ENCODE data around the gene BCL11A.

BCL11A gene

DNA sequence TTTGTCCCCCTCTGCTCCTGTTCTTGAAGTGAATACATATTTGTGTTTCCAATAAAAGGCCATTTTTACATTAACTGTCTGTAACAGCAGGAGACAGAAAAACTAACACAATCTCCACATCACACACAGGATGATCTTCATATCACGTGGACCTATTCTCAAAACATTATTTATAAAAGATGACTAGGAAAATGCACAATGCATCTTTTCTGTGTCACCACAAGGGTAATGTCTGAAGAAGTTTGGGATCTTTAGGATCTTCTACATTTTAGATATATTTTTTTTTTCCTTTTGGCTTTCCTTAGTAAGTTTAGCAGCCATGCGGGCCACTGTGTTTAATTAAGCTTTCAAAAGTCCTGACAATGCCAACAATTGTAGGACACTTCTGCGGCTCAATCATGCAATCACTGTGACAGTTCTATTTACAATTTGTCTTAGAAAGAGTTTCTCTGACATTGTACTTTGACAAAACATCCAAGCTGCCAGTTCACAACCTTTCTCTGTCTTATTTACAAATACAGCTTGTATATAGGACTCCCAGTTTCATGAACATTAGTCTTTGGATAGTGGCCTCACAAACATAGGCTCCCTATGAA, 12.3 kb downstream of the BCL11A start:
- DNase-seq = no peak

DNA sequence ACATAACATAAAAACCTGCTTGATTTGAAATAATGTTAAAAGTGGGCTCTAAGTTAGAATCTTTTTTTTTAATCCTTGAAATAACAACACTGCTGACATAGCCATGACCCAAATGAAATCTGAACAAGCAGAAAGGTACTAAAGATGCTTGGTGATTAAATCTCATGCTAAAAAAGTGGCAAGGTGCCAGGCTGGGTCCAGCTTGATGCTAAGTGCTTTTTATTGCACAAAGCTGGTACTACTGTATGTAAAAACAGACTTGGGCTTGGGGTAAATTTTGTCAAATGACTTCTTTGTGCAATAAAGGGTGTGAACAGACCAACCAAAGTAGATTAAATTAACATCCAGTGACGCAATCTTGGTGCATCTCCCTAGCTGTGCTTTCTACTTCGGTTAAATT, 13.4 kb downstream of the BCL11A start:
- no peak for DNase-seq

DNA sequence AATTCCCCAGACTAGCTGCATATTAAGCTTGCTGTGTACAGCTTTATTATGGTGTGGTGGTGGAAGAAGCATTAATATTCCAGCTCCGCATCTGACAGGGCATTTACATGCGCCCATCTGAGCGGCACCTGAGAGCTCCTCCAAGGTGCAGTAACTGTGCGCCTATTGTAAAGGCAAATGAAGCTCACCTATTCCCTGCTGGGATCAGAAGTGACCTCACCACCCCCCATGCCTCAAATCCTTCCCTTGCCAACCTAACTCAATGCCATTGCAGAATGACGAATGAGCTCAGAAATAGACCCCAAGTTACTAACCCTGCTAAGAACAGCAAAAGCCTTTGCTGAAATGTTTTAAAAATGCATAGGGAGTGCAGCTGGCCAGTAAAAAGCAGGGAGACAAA, 14.3 kb downstream of the BCL11A start:
- no peak for DNase-seq

DNA sequence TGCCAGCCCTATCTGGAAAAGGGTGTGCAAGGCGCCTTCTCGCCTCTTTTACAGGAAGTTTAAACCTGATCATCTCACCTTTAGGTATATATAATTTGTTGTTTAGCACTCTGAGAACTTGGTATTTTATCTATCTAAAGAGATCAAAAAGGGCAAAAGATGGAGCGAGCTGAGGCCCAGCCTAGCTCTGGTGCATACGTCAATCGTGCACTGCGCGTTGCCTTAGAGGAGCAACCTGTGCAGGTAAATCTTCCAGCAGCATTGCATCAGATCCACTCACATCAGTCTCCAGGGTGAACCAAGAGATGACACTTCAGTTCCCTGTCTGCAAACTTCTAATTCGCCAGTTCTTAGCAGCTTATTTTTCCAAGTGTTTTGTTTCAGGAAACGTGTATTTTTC, 15.4 kb downstream of the BCL11A start:
- DNase-seq = no peak

DNA sequence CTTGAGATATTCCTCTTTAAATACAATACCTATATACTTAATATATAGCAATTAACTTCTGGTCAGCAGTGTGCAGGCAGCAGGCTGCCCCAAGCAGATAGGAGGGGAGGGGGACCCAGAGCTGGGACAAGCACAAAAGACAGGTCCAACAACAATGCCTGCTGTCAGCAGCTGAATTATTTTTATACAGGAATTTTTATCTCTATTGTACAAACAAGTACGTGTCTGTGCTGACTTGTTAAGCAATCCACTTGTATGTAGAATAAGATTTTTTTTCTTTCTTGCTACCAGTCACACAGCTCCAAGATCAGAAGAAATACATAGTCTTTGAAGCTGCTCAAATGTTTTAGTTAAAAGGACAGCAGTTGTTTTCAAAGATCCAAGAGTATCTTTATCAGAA, 16.7 kb downstream of the BCL11A start:
- DNase-seq = no peak

DNA sequence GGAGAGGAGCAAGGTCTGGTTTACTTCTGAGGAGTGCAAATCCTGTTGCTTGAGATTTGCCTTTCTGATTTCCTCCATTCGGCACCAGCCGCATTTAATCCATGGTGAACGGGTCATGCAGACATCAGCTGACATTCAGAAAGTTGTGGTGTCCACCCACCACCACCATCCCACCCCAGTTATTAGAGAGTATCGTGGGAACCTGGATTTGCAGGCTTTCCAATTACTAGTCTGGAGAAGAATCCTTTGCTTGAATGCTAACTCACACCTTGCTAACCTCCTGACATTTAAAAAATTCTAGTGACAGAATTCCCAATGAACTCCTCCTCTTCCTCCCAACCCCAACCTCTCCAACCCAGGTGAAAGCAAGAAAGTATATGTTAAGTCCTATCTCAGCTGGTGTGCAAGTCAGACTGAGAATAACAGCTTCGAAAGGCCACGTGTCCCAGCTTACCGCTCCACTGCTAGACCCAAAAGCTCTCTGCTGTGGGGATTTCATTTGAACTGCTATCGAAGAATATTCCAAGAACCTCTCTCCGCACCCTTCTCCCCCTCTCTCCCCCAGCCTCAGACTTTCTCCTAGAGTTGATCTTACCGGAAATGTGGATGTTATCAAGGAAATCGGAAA, 17.7 kb downstream of the BCL11A start:
- no peak for DNase-seq

DNA sequence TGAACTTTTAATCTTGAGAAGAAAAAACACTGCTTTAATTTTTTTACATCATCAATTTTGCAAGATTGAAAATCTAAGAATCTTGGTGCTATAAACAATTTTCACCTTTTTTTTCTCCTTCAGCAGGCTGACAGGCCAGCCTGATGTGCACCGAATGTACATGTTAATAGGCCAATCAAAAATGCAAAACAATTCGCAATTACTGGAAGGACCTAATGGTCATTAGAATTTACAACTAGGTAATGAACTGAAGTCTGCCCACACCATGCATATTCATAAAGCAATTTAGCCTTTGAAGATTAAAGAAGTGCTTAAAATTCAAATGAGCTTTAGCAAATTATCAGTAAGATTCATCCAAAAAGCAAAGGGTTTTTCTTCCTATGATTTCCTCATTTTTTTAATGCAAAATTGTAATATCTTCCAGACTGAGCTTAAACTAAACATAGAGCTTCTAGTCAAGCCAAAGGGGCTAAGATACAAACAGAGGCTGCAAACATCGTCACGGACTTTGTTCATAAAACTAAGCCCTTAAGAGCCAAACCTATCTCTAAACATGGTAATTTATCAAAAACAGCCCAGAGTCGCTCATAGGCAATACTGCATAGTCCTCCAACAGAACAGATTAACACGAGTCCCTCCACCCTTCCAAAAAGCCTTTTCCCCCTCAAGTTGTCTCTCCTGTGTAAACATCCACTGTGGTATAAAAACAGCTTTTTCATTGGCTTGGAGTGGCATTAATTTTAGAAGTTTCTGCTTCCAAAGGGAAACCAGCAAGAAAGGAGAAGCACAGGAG, 18.4 kb downstream of the BCL11A start:
- no peak for DNase-seq

DNA sequence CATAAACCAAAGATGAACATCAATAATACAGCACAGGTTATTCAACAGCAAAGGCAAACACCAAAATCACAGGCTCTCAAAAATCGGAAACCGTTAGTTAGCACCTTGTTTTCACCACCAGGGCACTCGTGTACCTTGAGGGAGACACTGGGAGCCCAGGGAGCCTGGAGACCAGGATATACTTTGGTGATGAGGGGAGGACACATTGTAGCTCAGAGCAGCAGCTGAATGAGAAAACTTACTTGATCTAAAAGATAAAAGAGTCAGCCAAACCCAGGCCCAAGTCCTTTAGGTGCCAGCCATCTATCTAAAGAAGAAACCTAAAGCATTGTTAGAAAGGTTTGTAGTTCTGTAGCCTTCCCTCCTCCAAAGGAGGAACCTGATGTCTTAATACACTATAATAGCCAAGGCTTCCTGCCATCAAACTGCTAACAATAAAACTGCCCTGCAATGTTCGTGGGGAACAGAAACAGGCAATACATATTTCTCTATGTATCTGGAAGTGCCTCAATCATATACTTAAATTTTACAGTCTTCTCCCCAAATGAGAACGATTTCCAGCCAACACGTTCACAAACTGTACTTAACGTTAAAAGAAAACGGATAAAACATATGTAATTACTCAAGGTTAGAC, 19.3 kb downstream of the BCL11A start:
- DNase-seq = no peak

DNA sequence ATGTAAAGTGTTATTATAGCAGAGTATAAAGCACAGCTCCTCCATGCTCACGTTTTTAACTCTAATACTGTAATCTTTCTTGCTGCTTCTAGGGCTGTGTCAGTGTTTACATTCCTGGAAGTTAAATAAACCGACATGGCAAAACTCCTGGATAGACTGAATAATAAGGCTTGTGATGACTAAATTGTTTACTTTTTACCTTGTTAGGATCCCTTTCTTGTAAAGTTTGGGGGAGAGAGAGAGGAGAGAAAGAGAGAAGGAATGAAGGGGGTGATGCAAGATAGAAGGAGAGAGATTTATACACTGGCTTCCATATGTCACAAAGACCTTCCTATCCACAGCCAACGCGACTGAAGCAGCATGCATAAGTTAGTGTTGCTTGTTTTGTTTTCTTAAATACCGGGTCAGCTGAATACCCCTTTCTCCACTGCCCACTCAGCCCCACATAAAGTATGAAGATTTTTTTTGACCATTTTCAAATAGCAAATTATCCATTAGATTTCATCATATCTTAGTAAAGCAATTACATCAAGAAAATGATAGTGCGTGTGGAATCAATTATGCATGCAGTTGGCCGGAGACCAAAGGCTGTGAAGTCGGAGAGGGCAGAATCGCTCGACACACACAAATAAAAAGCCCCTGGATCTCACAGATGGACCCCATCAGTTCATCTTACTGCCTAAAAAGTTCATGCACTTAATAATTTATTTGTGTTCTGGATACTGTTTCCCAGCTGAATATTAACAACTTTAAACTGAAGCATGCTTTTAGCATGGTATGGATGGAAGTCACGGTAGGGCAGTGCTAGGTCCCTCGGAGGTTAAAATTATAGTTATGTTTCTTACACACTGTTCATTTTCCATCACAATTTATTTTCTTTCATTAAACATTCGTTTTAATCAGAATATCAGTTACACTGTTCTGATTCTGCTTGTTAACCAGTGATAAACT, 20.1 kb downstream of the BCL11A start:
- DNase-seq = no peak

DNA sequence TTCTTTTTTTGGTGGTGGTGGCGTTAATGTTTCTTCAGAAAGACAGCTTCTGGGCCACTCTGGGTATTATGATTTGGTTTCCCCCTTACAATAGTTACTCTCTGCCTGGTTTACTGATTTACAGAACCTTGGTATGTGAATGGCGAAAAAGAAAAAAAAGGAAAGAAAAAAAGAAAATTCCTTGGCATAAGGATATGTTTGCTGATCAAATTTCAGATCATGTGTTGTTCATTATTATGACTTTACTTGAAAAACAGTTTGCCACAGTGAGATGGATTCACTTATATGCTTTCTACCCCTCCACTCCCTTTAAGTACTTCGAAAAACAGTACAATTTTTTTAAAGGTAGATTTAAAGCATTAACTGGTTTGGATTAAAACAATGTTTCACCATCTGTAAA, 21.0 kb downstream of the BCL11A start:
- DNase-seq = no peak

DNA sequence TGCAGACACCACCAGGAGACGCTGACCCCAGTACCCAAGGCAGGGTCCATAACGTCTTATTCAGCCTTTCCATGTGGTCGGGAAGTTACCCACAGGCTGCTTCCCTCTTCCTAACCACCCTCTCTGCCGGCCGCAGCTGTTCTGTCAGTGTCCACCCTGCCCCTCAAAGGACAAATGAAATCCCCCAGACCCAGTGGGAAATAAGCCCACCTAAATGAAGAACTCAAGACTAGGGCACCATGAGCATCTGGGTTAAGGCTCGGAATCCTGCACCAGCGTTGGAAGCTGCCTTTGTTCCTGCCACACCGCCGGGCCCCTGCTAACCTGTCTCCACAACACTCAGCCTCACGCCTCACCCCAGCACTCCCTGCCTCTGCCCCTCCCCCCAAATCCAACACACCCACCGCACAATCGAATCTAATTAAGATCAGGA, 21.7 kb downstream of the BCL11A start:
- DNase-seq = no peak

DNA sequence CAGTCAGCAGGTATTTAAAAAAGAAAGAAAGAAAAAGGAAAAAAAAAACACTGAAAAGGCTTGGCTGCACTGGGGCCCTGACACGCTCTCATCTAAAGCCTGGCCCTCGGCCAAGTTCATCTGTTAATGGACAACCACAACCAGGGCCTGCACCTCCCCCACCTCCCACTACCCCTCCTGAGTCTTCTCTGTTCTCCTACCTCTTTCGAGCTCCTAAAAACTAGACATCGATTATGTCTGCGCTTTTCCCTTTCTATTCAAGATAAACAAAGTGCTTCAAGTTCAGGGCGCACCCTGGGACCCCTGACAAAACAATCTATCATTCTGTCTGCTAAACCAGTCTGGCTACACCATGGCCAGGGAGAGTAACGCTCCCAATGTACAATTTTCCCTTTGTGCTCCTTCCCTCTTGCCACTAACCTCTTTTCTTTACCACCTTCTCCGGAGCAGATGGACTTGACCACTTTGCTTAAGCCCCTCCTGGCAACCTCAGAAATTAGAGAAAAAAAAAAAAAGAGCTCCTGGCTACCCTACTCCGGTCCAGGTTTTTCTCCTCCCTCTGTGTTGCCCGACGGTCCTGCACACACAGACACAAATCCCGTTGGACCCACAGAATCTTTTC, 22.7 kb downstream of the BCL11A start:
- DNase-seq = no peak

DNA sequence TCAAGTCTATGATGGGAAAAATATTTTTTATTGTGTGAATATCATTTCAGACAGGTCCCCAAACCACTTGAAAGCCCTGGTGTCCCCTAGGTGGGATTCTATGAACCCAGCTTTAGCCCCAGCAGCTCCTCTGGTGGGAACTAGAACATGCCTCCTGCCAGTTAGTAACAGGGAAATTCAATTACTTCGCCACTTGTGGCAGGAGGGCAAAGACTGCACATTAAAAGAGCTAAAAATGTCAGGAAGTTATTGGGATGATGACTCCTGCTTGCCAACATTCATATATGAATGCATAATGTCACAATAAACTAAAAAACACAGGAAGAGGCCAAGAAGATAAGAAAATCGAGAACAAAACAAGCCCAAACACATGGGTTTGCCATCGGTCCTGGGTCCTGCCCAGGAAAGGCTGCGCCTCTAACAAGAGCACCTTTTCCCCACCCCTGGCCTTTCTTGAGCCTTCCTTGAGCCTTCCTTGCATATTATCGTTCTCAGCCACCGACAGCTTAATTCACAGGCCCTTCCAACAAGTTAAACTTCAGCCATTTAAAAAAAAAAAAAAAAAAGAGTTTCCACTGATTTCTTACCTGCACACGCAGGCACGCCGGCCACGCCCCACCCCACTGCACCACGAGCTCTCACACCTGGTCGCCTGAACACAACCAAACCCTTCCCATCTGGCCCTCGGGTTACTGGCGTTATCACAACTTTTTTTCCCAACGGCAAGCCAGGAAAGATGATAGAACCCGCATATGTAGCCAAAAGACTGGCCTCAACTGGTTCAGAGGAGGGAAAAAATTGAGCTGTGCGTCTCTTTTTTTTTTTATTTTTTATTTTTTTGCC, 23.4 kb downstream of the BCL11A start:
- DNase-seq = no peak

DNA sequence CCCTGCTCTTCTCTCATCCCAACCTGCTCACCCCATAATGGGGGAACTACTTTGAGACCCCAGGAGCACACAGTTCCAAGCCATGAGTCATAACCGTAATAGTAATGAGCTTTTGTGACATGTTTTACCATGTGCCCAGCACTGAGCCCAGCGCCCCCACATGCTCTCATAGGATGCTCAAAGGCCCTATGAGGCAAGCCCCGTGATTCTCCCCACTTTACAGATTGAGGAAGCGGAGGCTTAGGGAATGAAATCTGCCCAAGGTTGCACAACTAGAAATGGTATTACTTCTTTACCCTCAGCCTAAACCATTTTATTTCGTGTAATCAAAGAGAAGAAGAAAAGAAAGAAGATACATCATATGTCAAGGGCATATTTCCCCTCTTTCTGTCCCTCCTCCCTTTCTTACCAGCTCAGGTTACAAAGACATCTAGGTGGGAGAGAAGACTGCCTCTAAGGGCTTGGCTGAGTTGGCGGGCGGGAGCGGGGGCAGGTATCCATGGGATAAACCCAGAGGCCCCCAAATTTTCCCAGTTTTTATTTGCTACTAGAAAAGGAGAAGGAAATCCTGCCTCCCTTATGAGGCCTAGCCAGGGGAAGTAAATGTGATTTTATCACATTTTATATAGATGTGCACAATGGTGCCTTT, 24.2 kb downstream of the BCL11A start:
- DNase-seq = no peak

DNA sequence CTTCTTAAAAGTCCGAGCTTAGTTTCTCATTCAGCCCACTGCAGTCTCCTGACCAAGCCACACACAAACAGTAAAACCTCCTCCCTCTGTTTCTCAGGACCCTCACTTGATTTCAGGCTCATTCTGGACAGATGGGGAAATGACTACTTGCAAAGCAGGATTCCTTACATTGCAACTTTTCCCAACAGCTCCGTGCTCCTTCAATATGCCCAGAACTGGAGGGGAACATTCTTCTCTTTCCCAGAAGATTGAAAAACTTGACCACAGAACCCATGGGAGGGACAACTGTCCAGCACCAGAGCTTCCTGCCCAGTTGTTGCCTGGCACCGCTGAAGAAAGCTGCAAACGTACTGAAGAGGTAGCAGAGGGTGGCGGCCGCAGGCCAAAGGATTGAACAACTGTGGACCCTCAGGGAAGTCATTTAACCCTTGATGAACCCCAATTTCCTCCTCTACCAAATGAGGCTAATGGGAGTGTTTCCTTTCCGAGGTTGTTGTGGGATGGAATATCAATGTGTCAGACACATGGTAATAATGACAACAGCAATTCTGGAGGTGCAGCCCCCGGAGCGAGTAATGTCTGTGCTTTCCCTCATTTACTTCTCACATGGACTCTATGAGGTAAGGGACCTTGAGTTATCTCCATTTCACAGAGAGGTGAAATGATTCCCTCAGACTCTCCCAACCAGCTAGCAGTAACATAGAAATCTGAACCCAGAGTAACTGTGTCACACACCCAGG, 25.0 kb downstream of the BCL11A start:
- DNase-seq = no peak

DNA sequence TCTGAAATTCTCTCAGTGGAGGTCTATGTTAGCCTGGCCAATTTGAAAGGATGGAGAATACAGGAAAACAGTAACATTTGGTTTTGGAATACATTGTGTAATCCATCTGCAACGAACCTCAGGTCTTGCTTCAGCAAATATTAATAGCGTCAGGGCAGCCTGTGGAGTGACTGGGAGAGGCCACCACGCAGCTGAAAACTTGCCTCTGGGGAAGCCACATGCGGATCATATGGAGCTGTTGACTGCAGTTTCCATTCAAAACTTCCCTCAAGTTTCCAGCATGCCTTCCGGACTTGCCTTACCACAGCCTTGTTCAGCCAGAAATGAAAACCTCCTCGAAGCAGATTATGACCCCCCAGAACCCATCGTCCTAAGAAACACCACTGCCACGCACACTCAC, 25.7 kb downstream of the BCL11A start:
- no peak for DNase-seq

DNA sequence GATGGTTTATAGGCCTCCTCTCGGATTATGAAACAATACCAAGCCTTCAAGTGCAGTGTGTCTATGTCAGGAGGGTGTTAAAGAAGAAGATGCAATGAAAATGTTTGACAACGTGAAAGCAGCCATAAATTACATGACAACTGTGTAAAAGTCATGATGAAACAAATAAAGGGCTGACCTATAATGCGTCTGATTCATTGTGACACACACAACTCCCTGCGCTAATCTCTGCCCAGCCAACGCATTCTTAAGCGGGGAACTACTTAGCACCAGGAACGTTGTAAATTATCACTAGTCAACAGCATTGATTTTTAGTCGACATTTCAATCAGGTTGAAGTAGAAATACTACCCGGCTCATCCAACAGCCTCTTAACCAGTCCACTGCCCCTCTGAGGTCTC, 26.8 kb downstream of the BCL11A start:
- no peak for DNase-seq

DNA sequence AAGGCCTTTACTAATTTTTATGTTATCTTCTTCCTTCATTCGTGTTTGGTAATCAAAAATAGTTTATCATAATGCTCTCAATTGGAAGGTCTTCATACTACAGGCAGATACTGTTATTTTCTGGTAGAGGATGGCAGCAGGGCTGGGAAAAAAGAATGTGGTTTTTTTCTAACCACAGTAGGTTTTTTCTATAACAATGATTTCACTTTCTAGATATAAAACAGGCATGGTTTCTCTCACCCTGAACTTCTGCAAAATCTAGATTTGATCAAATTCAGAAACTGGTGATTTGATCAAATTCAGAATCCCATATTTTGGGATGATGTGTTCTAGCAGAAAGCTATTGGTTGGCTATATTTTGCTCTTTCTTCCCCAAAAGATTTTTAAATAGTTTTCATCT, 27.6 kb downstream of the BCL11A start:
- no peak for DNase-seq

DNA sequence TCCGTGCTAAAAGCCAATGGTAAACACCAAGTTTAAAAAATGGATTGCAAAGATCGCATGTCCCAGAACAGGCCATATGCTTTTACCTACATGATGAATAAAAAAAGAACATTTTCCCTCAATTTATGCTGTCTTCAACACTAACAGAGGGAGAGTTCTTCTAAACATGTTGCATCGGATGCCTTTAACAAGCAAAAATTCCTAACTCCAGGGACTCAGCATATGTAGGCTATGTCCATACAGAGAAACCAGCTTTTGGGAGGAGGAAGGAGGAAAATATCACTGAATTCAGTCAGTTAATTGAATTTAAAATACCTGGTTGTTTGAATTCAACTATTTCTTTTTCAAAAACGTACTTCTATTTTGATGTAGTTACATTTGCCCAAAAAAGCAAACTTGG, 28.6 kb downstream of the BCL11A start:
- no peak for DNase-seq

DNA sequence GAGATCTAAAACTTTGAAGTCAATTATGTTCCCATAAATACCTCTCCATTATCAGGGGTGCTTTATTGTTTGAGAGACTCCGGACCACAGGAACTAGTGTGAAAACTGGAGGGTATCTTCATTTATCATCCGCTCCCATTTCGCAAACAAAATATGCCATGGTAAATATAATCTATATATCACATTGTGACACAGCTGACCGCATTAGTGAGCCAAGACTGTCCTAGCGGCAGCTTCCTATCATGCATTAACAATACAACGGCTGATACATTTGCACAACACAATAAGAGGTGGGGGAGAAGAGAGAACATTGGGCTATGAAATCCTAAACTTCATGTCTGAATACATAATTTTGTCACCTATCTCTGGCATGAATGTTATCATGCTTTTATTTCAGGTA, 29.5 kb downstream of the BCL11A start:
- DNase-seq = no peak
